ENCODE results near the gene UBXN4. TPM values are rescaled to one million over a fixed set of nuclear protein-coding genes. Genes with fewer than 3 reads are reported as not detected.
A peak's percentile ranks its signal among the peaks of the same experiment; 100 is the strongest.
"Not testable (repeated sequence)": the region's sequence is repeated elsewhere in the genome, so short reads cannot be mapped to it uniquely, and the experiment has no call there.

Gene UBXN4
- total and polyA plus RNA-seq, 5 experiments from 2014 or later, result 89.4 to 142 (median 117) TPM

- H3K27ac Mint-ChIP-seq, result peak overlapping the region in 2 of 10 donors; percentile 66 to 86
- H3K4me3 Mint-ChIP-seq, result peak overlapping the region in 2 of 10 donors; percentile 37 to 78
- POLR2A ChIA-PET, H3K27me3 Mint-ChIP-seq, ATAC-seq, DNase-seq, H3K36me3 Mint-ChIP-seq, H3K9me3 Mint-ChIP-seq: not testable (repeated sequence)
- peaks cover 12 to 44% (median 30%) of the 10 kb centered on the region in 4 donors for H3K4me1 Mint-ChIP-seq
These were observed 54.0 kb downstream of the UBXN4 start for GRCh38 chr2:135795641-135796040.

DNA sequence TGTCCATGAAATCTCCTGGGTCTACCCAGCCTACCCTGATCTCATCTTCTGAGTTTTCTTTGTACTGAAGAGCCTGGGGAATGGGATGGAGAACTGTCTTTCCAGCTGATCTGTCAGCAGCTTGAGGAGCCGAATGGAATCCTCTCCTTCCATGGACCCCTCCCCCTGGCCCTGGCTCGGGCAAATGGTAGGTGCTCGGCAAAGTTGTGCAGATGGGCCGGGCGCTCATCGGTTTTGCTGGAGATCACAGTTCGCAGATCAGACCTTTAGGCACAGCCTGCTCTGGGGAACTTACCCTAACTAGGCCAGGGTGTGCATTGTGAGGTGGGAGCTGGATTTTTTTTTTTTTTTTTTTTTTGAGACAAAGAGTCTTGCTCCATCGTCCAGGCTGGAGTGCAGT lies 55.0 kb downstream of the UBXN4 start:
- Mint-ChIP-seq H3K9me3 (peaks cover 0 to 16% (median 6%) of the 10 kb centered on the region in 9 donors), H3K27ac (peak overlapping the region in 3 of 10 donors; percentile 13 to 68 (median 51)), H3K36me3 (peaks cover 0 to 12% (median 7%) of the 10 kb centered on the region in 3 donors), H3K27me3 (peaks cover 0 to 3% (median 0%) of the 10 kb centered on the region in 5 donors), H3K4me1 (peaks cover 11 to 40% (median 27%) of the 10 kb centered on the region in 4 donors), H3K4me3 (no peak overlapping the region)
- no peak for ATAC-seq
- DNase-seq, result no peak
- POLR2A ChIA-PET, result interaction anchor here (1.5 kb wide), 1 partner anchor 80 kb away, joined by 5 read pairs; the partner anchor contains the start of gene MCM6

- H3K4me3 Mint-ChIP-seq, result peak overlapping the region in 2 of 10 donors; percentile 0 to 1
- H3K4me1 Mint-ChIP-seq, result peaks cover 8 to 29% (median 16%) of the 10 kb centered on the region in 4 donors
- peaks cover 0 to 12% (median 6%) of the 10 kb centered on the region in 3 donors for H3K36me3 Mint-ChIP-seq
- POLR2A ChIA-PET, result interaction anchor here (1.5 kb wide), 1 partner anchor 78 kb away, joined by 5 read pairs; the partner anchor contains the start of gene MCM6
- no peak overlapping the region for H3K27ac Mint-ChIP-seq
- H3K27me3 Mint-ChIP-seq, result peaks cover 0 to 3% (median 0%) of the 10 kb centered on the region in 5 donors
- ATAC-seq, result peak; percentile 81 to 95
- DNase-seq, result peak; percentile 55 to 83 (median 74)
- peaks cover 0 to 16% (median 8%) of the 10 kb centered on the region in 9 donors for H3K9me3 Mint-ChIP-seq
These were observed 56.0 kb downstream of the UBXN4 start for GRCh38 chr2:135797497-135798274.

GRCh38 chr2:135798275-135798705 lies 56.6 kb downstream of the UBXN4 start:
- POLR2A ChIA-PET, result no interaction called here
- H3K27ac Mint-ChIP-seq, result no peak overlapping the region
- H3K9me3 Mint-ChIP-seq, result peaks cover 0 to 16% (median 8%) of the 10 kb centered on the region in 9 donors
- no peak overlapping the region for H3K4me3 Mint-ChIP-seq
- peaks cover 8 to 23% (median 12%) of the 10 kb centered on the region in 4 donors for H3K4me1 Mint-ChIP-seq
- ATAC-seq (no peak), DNase-seq (no peak)
- peaks cover 0 to 12% (median 6%) of the 10 kb centered on the region in 3 donors for H3K36me3 Mint-ChIP-seq
- H3K27me3 Mint-ChIP-seq, result peaks cover 0 to 3% (median 0%) of the 10 kb centered on the region in 5 donors

GRCh38 chr2:135798762-135799161 lies 57.1 kb downstream of the UBXN4 start:
- Mint-ChIP-seq H3K4me1 (peaks cover 8 to 21% (median 11%) of the 10 kb centered on the region in 4 donors), H3K36me3 (peaks cover 0 to 12% (median 6%) of the 10 kb centered on the region in 3 donors), H3K27ac (no peak overlapping the region), H3K4me3 (no peak overlapping the region), H3K9me3 (peaks cover 0 to 16% (median 8%) of the 10 kb centered on the region in 9 donors), H3K27me3 (peaks cover 0 to 3% (median 0%) of the 10 kb centered on the region in 5 donors)
- DNase-seq (no peak), ATAC-seq (no peak)
- POLR2A ChIA-PET, result no interaction called here

GRCh38 chr2:135799738-135800137 lies 58.1 kb downstream of the UBXN4 start:
- Mint-ChIP-seq H3K27me3 (peaks cover 0 to 3% (median 0%) of the 10 kb centered on the region in 5 donors), H3K9me3 (peaks cover 0 to 16% (median 8%) of the 10 kb centered on the region in 9 donors), H3K4me3 (no peak overlapping the region), H3K4me1 (peaks cover 6 to 16% (median 7%) of the 10 kb centered on the region in 4 donors), H3K36me3 (peaks cover 0 to 12% (median 6%) of the 10 kb centered on the region in 3 donors), H3K27ac (no peak overlapping the region)
- POLR2A ChIA-PET, result no interaction called here
- no peak for DNase-seq
- no peak for ATAC-seq

DNA sequence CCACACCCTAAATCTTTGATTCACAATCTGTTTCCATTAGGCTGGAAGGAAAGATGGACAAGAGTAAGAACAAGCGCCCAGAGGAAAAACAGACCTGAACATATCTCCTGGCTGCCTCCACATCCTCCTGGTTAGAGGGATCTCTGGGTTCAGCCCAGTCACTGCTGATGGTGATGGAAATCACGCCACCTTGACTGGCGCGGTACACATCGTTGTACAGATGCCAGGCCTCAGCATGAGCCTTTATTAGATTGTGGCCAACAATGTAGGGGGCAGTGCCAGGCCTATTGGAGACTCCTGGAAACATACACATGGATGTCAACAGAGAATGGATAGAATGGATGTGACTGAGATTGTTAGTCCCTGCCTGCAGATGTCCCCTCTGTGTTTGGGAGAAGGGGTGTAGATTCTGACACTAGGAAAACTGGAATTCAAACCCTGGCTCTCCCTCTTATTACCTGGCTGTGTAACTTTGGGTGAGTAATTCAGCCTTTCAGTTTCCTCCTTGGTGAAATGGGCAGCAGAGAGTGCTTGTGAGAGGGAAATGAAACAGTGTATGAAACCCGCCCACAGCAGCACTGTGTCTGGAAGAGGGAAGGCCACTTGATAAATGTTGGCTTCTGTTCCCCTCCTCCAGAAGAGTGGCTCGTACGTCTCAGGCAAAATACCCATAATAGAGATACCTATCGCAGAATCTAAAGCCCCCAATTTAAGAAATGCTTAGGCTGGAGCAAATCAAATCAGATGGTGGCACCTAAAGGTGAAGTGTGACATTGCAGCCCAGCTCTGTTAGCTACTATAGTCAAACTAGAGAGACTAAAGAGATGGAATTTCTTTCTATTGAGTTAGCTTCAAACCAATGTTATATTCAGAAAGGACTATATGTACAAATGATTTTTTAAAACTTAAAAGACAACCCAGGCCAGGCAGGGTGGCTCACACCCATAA lies 59.1 kb downstream of the UBXN4 start:
- ATAC-seq (no peak), DNase-seq (no peak)
- Mint-ChIP-seq H3K27ac (no peak overlapping the region), H3K4me1 (peaks cover 3 to 7% (median 5%) of the 10 kb centered on the region in 4 donors), H3K4me3 (no peak overlapping the region), H3K36me3 (peaks cover 0 to 12% (median 6%) of the 10 kb centered on the region in 3 donors), H3K27me3 (peaks cover 0 to 3% (median 0%) of the 10 kb centered on the region in 5 donors), H3K9me3 (peaks cover 0 to 16% (median 8%) of the 10 kb centered on the region in 9 donors)
- POLR2A ChIA-PET, result no interaction called here

DNA sequence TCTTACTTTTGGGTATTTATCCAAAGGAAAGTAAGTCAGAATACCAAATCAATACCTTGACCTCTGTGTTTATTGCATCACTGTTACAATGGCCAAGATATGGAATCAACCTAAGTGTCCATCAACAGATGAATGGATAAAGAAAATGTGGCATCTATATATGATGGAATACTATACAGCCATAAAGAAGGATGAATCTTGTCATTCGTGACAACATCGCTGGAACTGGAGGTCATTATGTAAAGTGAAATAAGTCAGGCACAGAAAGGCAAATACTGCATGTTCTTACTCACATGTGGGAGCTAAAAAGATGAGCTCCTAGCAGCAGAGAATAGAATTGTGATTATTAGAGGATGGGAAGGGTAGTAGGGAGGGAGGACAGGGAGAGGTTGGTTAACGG lies 60.7 kb downstream of the UBXN4 start:
- Mint-ChIP-seq H3K27ac (no peak overlapping the region), H3K4me1 (peaks cover 2 to 5% (median 3%) of the 10 kb centered on the region in 4 donors), H3K36me3 (peaks cover 0 to 12% (median 6%) of the 10 kb centered on the region in 3 donors)

DNA sequence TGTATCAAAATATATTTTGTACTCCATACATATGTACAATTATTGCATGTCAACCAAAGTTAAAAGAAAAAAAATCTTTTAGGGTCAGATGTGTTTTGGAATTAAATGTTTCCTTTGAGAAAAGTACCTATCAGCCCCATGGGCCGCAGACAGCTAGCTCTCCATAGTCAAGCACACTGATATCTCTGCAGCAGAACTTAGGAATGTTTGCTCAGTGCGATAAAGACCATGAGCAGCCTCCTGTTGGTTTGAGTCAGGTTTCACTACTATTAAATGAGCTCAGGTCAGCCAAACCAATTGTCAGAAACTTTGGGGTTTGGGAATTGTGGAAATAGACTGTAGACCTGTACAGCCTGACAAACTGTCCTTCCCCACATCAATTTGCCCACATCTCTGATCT lies 61.6 kb downstream of the UBXN4 start:
- DNase-seq (no peak), ATAC-seq (no peak)
- Mint-ChIP-seq H3K9me3 (peaks cover 0 to 16% (median 8%) of the 10 kb centered on the region in 9 donors), H3K27me3 (no peaks in the 10 kb centered on the region), H3K36me3 (peaks cover 0 to 12% (median 6%) of the 10 kb centered on the region in 3 donors), H3K4me1 (no peaks in the 10 kb centered on the region), H3K4me3 (no peak overlapping the region), H3K27ac (no peak overlapping the region)
- POLR2A ChIA-PET, result no interaction called here

More for the DNA sequence above, 60.7 kb downstream of the UBXN4 start:
- no peak for ATAC-seq
- no peak overlapping the region for H3K4me3 Mint-ChIP-seq
- no peaks in the 10 kb centered on the region for H3K27me3 Mint-ChIP-seq
- H3K9me3 Mint-ChIP-seq, result peaks cover 0 to 16% (median 8%) of the 10 kb centered on the region in 9 donors
- POLR2A ChIA-PET, result interaction anchor here (0.6 kb wide), 1 partner anchor 94 kb away, joined by 5 read pairs; no protein-coding TSS in a partner anchor
- DNase-seq, result no peak

DNA sequence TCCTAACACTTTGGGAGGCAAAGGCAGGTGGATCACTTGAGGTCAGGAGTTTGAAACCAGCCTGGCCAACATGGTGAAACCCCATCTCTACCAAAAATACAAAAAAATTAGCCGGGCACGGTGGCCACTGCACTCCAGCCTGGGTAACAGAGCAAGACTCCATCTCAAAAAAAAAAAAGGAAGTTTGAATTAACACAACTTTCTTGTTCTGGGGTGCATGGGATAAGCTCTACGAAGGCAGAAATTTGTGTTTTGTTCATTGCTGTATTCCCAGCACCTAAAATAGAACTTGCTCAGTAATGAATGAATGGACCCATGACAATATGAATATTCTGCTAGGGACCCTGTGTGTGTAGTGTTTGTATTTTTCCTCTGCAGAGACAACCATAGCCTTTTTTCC lies 66.2 kb downstream of the UBXN4 start:
- ATAC-seq, H3K27me3 Mint-ChIP-seq, H3K4me1 Mint-ChIP-seq, DNase-seq, H3K36me3 Mint-ChIP-seq, POLR2A ChIA-PET, H3K9me3 Mint-ChIP-seq, H3K4me3 Mint-ChIP-seq, H3K27ac Mint-ChIP-seq: not testable (repeated sequence)

GRCh38 chr2:135812907-135813511 lies 71.4 kb downstream of the UBXN4 start:
- no peaks in the 10 kb centered on the region for H3K36me3 Mint-ChIP-seq
- DNase-seq, result no peak
- no peak for ATAC-seq
- peaks cover 0 to 2% (median 1%) of the 10 kb centered on the region in 4 donors for H3K4me1 Mint-ChIP-seq
- H3K27me3 Mint-ChIP-seq, result no peaks in the 10 kb centered on the region
- H3K27ac Mint-ChIP-seq, result no peak overlapping the region
- POLR2A ChIA-PET, result no interaction called here
- peaks cover 0 to 3% (median 0%) of the 10 kb centered on the region in 9 donors for H3K9me3 Mint-ChIP-seq
- no peak overlapping the region for H3K4me3 Mint-ChIP-seq

- Mint-ChIP-seq H3K27ac (peak overlapping the region in 1 of 10 donors; percentile 28), H3K4me1 (peaks cover 6 to 14% (median 12%) of the 10 kb centered on the region in 4 donors), H3K27me3 (no peaks in the 10 kb centered on the region), H3K36me3 (no peaks in the 10 kb centered on the region), H3K4me3 (no peak overlapping the region), H3K9me3 (peaks cover 0 to 3% (median 0%) of the 10 kb centered on the region in 9 donors)
- no peak for DNase-seq
- ATAC-seq, result no peak
- POLR2A ChIA-PET, result no interaction called here
These were observed 73.6 kb downstream of the UBXN4 start for GRCh38 chr2:135815269-135815668.

All from naive thymus-derived CD8-positive, alpha-beta T cell (primary cell).